ENCODE measurements around the gene POLR3F.
"Not testable (repeated sequence)": the region's sequence is repeated elsewhere in the genome, so short reads cannot be mapped to it uniquely, and the experiment has no call there.

- not testable (repeated sequence) for TF ChIP-seq CTCF (IDR thresholded peaks at IDR 0.05; ENCODE audit: extremely low read depth in 1 of 2, insufficient read depth in 1 of 2, low read depth in 1 of 2, low read length in 2 of 2); POLR2A (IDR thresholded peaks at IDR 0.05; ENCODE audit: low read depth, low read length); EZH2 (IDR thresholded peaks at IDR 0.05; ENCODE audit: borderline replicate concordance, low read depth, low read length, severe bottlenecking)
Measured at GRCh38 chr20:18501672-18502071, 34.5 kb downstream of the POLR3F start.
